ENCODE data around the gene KEL. TPM values are rescaled to one million over a fixed set of nuclear protein-coding genes. Genes with fewer than 3 reads are reported as not detected.
A peak's percentile ranks its signal among the peaks of the same experiment; 100 is the strongest.

KEL gene
- total RNA-seq = 0.66 TPM
- polyA plus RNA-seq (ENCODE audit: insufficient read depth in 1 of 8, insufficient read length in 8 of 8, low replicate concordance in 1 of 8) = 1 to 10 TPM in 7 of 8 donors, under 1 TPM in 1; 0.72 to 7.5 (median 1.5) TPM
- long read RNA-seq, donor 1 = 0 reads
- long read RNA-seq, donor 2 = 0 reads
- long read RNA-seq, donor 3 = 0 reads
- long read RNA-seq, donor 4 = 0 reads
- long read RNA-seq, donor 5 = 0 reads
- long read RNA-seq, donor 6 = 0 reads
- long read RNA-seq, donor 7 = 0 reads
- long read RNA-seq, donor 8 = 0 reads
- long read RNA-seq, donor 9 = 0 reads
- long read RNA-seq, donor 10 = 0 reads
- long read RNA-seq, donor 11 = 0 reads

DNA sequence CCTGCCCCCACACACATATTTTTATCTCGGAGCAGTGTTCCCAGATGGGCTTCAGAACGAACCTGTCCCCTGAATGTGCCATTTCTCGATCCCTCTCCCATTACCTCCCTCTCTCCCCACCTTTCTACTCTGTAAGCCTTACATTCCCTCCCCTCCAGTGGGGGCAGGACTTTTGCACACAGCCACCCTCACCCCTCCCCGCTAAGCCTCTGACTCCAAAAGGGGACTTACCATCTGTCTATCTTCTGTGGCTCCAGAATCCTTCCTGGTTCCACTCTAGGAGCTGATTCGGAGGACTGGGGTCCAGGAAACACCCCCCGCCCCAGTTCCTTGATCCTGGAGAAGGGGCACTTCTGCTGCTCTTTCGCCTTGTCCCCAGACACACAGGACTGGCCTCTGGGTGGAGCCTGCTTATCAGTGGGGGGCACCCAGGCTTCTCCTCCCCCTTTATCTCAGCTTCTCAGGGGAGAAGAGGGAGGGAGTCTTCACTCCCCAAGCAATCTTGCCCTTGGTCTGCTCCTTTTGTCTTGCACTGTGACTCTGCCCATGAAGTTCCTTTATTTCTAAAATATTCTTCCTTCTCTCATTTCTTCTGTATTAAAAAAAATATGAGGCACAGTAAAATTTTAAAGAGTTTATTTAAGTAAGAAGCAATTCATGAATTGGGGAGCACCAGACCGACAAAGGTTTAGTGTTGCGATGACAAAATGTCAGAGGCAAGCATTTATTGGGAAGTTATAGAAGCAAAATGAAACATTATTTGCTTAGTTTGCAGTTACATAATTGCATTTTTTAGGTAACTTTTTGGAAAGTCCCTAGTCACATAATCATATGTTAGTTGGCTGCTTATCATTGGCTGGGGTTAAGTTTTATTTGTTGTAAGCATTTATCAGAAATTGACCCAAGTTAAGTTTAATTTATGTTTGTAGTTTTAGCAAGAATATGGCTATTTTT lies at the start of gene KEL:
KEL (minus strand) TSS at position 391 of the 954 bp plus-strand sequence; CDS start at position 234, 157 bp downstream.
- no peak for DNase-seq
- no peaks in the 10 kb centered on the region for H3K36me3 ChIP-seq (ENCODE audit: control insufficient read depth, insufficient read depth, low read length)
- H3K9me3 ChIP-seq (replicated peaks; ENCODE audit: control insufficient read depth, low read depth, low read length) = no peaks in the 10 kb centered on the region
- WGBS (ENCODE audit: insufficient coverage) = 47% methylated on average over 6 of the region's 9 CpGs
- no peaks in the 10 kb centered on the region for H3K27me3 ChIP-seq (ENCODE audit: control insufficient read depth, insufficient read depth, low read length)
- H3K4me1 ChIP-seq (ENCODE audit: control insufficient read depth, insufficient read depth, low read length) = no peaks in the 10 kb centered on the region
- no peak within 1 kb of the TSS for H3K27ac ChIP-seq (ENCODE audit: low read length)
- H3K4me3 ChIP-seq (ENCODE audit: low read length) = no peak within 1 kb of the TSS

- H3K9me3 ChIP-seq (replicated peaks; ENCODE audit: control insufficient read depth, low read depth, low read length) = no peaks in the 10 kb centered on the region
- no peaks in the 10 kb centered on the region for H3K36me3 ChIP-seq (ENCODE audit: control insufficient read depth, insufficient read depth, low read length)
- H3K27me3 ChIP-seq (ENCODE audit: control insufficient read depth, insufficient read depth, low read length) = no peaks in the 10 kb centered on the region
- WGBS (ENCODE audit: insufficient coverage) = 37% methylated on average over 14 of the region's 24 CpGs
- no peak overlapping the region for H3K27ac ChIP-seq (ENCODE audit: low read length)
- H3K4me3 ChIP-seq (ENCODE audit: low read length) = no peak overlapping the region
- peak; percentile 75 for DNase-seq
- peaks cover 4% of the 10 kb centered on the region for H3K4me1 ChIP-seq (ENCODE audit: control insufficient read depth, insufficient read depth, low read length)
Observed at GRCh38 chr7:143008007-143008901, 46.1 kb upstream of the KEL start.

DNA sequence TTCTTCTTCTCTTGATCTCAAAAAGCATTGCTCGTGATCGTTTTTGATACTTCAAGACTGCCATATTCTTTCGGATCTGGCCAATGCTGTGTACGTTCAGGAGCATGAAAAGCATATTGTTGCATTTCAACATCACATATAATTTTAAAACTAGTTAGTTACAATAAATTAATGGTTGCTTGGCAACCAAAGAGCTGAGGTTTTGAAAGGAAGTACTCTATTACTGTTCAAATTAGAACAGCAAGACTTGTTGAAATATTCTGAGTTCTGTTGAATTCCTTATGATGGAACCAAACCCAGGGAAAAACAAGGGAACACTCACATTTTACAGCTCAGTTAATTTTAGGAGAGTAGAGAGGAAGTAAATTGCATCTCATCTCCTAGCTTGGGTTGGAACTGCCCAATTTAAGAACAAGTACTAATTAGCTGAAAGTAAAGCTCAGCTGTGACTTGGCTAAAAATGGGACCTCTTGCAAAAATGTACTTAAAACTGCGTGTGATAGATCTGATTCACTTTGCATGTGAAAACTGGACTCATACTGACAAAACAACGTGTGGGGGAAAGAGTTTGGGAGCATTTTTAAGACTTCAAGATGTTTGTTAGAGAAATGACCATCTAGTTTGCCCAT lies 43.6 kb upstream of the KEL start:
- WGBS (ENCODE audit: insufficient coverage) = no CpG with 5 or more reads among the region's 6 CpGs
- Histone ChIP-seq H3K4me1 (ENCODE audit: control insufficient read depth, insufficient read depth, low read length) (no peaks in the 10 kb centered on the region), H3K9me3 (replicated peaks; ENCODE audit: control insufficient read depth, low read depth, low read length) (no peaks in the 10 kb centered on the region), H3K4me3 (ENCODE audit: low read length) (no peak overlapping the region), H3K36me3 (ENCODE audit: control insufficient read depth, insufficient read depth, low read length) (no peaks in the 10 kb centered on the region), H3K27ac (ENCODE audit: low read length) (no peak overlapping the region), H3K27me3 (ENCODE audit: control insufficient read depth, insufficient read depth, low read length) (no peaks in the 10 kb centered on the region)
- no peak for DNase-seq

DNA sequence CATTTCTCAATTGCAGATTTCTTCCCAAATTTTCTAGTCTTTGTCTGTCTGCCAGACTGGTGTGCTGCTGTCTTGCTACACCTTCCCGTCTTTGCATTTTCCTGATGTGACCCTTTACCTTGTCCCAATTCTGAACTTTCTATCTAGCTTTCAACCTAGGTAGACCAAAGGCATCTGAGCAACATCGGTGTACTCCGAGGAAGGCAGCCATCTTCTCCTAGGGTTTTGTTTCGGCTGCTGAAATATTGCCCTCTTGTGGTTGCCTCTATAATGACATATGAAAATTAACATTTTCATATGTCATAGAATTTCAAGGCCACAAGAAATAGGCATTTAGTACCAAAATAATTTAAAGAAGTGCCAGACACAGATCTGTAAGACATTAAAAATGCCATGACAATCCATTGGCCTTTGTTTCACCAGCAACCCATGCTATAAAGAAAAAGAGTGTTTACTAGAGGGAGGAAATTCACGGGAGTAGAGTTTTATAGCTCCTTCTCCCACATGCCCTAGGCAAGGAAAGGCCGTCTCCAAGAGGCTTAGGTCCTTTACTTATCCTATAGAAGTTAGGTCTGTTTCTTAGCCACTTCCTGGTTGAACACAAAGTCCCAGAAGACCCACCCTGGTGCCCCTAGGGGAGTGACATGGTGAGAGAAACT lies 41.4 kb upstream of the KEL start:
- peak; percentile 43 for DNase-seq
- no peak overlapping the region for H3K4me3 ChIP-seq (ENCODE audit: low read length)
- no peaks in the 10 kb centered on the region for H3K4me1 ChIP-seq (ENCODE audit: control insufficient read depth, insufficient read depth, low read length)
- H3K9me3 ChIP-seq (replicated peaks; ENCODE audit: control insufficient read depth, low read depth, low read length) = no peaks in the 10 kb centered on the region
- WGBS (ENCODE audit: insufficient coverage) = 60% methylated on average over 1 of the region's 6 CpGs
- no peak overlapping the region for H3K27ac ChIP-seq (ENCODE audit: low read length)
- H3K36me3 ChIP-seq (ENCODE audit: control insufficient read depth, insufficient read depth, low read length) = no peaks in the 10 kb centered on the region
- H3K27me3 ChIP-seq (ENCODE audit: control insufficient read depth, insufficient read depth, low read length) = no peaks in the 10 kb centered on the region

DNA sequence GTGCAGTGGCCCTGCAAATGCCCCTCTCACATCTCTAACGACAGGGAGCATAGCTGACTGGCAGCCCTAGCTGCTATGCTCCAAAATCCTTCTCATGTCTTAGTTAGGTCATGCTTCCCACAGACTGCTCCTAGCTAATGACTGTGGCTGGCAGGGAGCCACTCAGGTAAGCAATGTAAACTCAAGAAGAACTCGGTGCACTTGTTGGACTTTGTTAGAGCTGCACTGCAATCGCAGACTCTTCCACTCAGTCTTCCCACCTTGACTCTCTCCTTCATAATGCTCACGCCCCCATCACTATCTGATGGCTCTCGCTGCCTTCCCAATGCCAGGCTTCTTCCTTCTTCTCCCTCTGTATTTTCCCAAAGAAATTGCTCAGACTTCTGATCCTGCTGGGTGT lies 40.7 kb upstream of the KEL start:
- 87% methylated on average over 5 of the region's 5 CpGs for WGBS (ENCODE audit: insufficient coverage)
- H3K27ac ChIP-seq (ENCODE audit: low read length) = no peak overlapping the region
- no peaks in the 10 kb centered on the region for H3K27me3 ChIP-seq (ENCODE audit: control insufficient read depth, insufficient read depth, low read length)
- no peak overlapping the region for H3K4me3 ChIP-seq (ENCODE audit: low read length)
- no peak for DNase-seq
- H3K4me1 ChIP-seq (ENCODE audit: control insufficient read depth, insufficient read depth, low read length) = no peaks in the 10 kb centered on the region
- no peaks in the 10 kb centered on the region for H3K36me3 ChIP-seq (ENCODE audit: control insufficient read depth, insufficient read depth, low read length)
- H3K9me3 ChIP-seq (replicated peaks; ENCODE audit: control insufficient read depth, low read depth, low read length) = no peaks in the 10 kb centered on the region

DNA sequence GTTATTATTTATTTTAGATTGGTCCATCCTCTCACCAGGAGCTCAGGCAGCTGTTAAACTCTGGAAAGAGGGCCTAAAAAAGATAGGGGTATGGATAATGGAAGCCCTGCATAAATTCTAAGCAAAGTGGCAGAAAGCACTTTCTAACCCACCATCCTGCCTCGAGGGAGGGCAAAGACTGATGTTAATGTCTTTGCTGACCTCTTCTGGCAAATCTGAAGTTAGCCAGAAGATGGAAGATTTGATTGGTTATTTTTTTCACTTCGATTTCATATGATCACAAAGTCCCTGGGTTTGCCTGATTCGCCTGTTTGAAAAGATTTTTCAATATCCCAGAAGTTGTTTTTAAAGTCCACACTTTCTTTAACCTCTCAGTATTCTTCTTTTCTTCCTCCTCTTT lies 39.9 kb upstream of the KEL start:
- no peak overlapping the region for H3K4me3 ChIP-seq (ENCODE audit: low read length)
- H3K9me3 ChIP-seq (replicated peaks; ENCODE audit: control insufficient read depth, low read depth, low read length) = no peaks in the 10 kb centered on the region
- no peaks in the 10 kb centered on the region for H3K4me1 ChIP-seq (ENCODE audit: control insufficient read depth, insufficient read depth, low read length)
- no peak overlapping the region for H3K27ac ChIP-seq (ENCODE audit: low read length)
- H3K27me3 ChIP-seq (ENCODE audit: control insufficient read depth, insufficient read depth, low read length) = no peaks in the 10 kb centered on the region
- no peak for DNase-seq
- WGBS (ENCODE audit: insufficient coverage) = no CpG with 5 or more reads among the region's 3 CpGs
- H3K36me3 ChIP-seq (ENCODE audit: control insufficient read depth, insufficient read depth, low read length) = no peaks in the 10 kb centered on the region

DNA sequence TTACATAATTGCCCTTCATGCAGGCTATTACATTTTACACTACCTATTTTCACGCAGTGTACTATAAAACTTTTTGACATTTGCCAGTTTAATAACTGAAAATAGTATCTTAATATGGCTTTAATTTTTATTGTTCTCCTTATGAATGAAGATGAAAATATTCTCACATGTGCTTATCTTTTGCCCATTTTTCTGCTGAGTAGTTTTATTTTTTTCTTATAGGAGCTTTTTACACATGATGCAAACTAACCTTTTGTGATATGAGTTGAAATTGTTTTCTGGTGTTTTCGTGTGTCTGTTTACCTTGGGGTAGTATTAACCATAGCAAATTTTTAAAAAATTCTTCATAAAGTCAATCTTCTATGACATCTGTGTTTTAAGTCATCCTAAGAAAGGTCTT lies 38.5 kb upstream of the KEL start:
- Histone ChIP-seq H3K9me3 (replicated peaks; ENCODE audit: control insufficient read depth, low read depth, low read length) (no peaks in the 10 kb centered on the region), H3K27me3 (ENCODE audit: control insufficient read depth, insufficient read depth, low read length) (no peaks in the 10 kb centered on the region), H3K27ac (ENCODE audit: low read length) (no peak overlapping the region), H3K4me3 (ENCODE audit: low read length) (no peak overlapping the region), H3K36me3 (ENCODE audit: control insufficient read depth, insufficient read depth, low read length) (no peaks in the 10 kb centered on the region), H3K4me1 (ENCODE audit: control insufficient read depth, insufficient read depth, low read length) (no peaks in the 10 kb centered on the region)
- WGBS (ENCODE audit: insufficient coverage) = no CpG with 5 or more reads among the region's 2 CpGs
- DNase-seq = no peak

DNA sequence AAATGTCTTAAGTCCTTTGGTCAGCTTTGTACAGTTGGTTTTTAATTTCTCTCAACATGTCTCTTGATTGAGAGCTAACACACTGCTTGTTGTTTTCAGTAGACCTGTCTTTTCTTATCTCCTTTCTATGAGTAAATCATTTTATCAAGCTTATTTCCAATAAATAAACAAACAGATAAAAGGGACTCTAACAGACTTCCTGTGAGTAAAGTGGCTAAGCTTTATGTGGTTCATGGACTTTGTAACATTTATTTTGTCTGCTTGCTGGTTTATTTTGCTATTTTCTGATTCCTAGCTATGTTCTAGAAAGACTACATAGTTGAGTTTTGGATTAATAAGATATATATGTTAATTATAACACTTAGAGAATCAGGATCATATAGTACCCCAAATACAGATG lies 37.6 kb upstream of the KEL start:
- Histone ChIP-seq H3K4me3 (ENCODE audit: low read length) (no peak overlapping the region), H3K36me3 (ENCODE audit: control insufficient read depth, insufficient read depth, low read length) (no peaks in the 10 kb centered on the region), H3K4me1 (ENCODE audit: control insufficient read depth, insufficient read depth, low read length) (no peaks in the 10 kb centered on the region), H3K9me3 (replicated peaks; ENCODE audit: control insufficient read depth, low read depth, low read length) (no peaks in the 10 kb centered on the region), H3K27ac (ENCODE audit: low read length) (no peak overlapping the region), H3K27me3 (ENCODE audit: control insufficient read depth, insufficient read depth, low read length) (no peaks in the 10 kb centered on the region)
- no peak for DNase-seq

- Histone ChIP-seq H3K36me3 (ENCODE audit: control insufficient read depth, insufficient read depth, low read length) (no peaks in the 10 kb centered on the region), H3K27ac (ENCODE audit: low read length) (no peak overlapping the region), H3K4me3 (ENCODE audit: low read length) (no peak overlapping the region), H3K4me1 (ENCODE audit: control insufficient read depth, insufficient read depth, low read length) (no peaks in the 10 kb centered on the region), H3K27me3 (ENCODE audit: control insufficient read depth, insufficient read depth, low read length) (no peaks in the 10 kb centered on the region), H3K9me3 (replicated peaks; ENCODE audit: control insufficient read depth, low read depth, low read length) (no peaks in the 10 kb centered on the region)
- no peak for DNase-seq
- WGBS (ENCODE audit: insufficient coverage) = no CpG with 5 or more reads among the region's 6 CpGs
Observed at GRCh38 chr7:142998966-142999365, 36.8 kb upstream of the KEL start.
